Measurements from ENCODE around the gene SYNPO2.

GRCh38 chr4:118953276-118953675 lies 64.6 kb downstream of the SYNPO2 start:
- TF ChIP-seq CTCF (IDR thresholded peaks at IDR 0.05 in 8 of 11, conservative IDR thresholded peaks at IDR 0.05 in 3 of 11) (no peak), POLR2AphosphoS5 (IDR thresholded peaks at IDR 0.05) (no peak), POLR2A (IDR thresholded peaks at IDR 0.05) (no peak)
